ENCODE results near the gene MINDY4B.
A peak's percentile ranks its signal among the peaks of the same experiment; 100 is the strongest.

MINDY4B gene

GRCh38 chr3:150905339-150905738 lies at the start of gene MINDY4B:
TSS of gene MINDY4B (minus strand) at chr3:150905439. CDS start at chr3:150905439, 0 bp downstream.
- no peak for DNase-seq

DNA sequence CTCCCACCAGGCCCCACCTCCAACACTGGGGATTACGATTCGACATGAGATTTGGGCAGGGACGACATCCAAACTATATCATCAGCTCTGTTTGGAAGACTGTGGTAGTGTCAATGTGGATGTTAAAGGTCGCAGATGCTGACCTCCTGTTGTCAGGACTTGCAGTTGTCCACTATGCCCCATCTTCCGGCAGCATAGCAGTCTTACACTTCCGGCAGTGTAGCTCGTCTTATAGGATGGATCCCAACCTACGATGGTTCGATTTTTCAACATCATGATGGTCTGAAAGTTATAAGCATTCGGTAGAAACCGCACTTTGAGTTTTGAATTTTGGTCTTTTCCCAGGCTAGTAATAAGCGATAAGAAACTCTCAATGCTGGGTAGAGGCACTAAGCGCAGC lies 46.7 kb upstream of the MINDY4B start:
- DNase-seq: no peak

- no peak for DNase-seq
Observed at GRCh38 chr3:150945226-150946032, 40.2 kb upstream of the MINDY4B start.

DNA sequence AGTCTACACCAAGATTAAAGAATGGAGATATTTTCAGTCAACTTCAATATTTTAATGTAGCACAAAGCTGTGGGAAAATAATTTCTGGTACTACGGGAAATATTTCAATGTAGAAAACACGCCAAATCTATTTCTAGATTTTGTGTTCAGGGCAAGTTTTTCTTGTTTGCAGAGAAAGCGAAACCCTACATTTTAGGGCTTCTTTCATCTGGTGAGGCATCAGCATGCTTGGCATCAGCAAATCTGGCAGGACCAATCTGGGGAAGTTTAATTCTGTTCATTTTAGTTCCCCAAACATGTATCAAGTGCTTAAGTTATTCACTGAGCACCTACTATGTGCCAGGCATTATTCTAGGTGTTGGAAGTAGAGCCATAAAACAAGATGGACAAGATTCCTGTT lies 37.0 kb upstream of the MINDY4B start:
- no peak for DNase-seq

- DNase-seq: no peak
Observed at GRCh38 chr3:150936693-150937092, 31.5 kb upstream of the MINDY4B start.

DNA sequence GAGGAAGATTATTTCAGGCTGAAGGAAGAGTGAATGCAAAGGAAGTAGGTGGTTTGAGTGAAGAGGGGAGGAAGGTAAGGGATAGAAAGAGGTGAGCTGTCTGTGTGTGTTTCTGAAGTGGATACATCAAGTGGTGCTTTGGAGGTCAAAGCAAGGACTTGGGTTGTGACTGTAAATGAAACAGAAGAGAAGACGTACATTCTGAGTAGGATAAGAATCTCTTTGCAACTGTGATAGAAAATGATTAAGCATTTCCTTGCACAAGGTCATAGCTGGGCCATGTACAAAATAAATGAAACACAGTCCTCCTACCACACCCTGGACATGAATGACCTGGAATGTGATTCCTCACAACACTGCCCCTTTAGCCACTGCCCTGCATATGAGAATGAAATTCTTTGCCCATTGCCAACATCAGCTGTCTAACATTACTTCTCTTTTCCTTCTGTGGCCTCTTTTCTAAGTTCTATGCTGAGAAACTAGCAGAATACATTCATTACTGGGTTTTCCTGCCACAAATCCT lies 28.3 kb upstream of the MINDY4B start:
- no peak for DNase-seq

DNA sequence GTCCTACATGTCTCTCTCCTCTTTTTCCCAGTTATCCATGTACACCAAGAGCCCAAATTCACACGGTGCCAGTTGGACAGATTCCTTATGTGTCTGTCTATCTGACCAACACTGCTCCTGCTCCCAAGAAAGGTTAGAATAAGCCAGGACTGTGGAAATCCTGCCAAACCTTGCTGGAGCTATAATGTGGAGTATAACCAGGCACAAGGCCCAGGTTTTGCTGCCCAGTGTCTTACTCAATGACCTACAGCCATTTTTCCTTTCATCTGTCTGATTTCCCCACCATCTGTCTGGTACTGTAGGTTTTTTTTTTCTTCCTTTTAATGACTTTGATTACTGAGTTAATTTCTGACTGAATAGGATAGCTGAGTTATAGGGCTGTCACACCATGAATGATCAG lies 26.5 kb upstream of the MINDY4B start:
- DNase-seq: no peak

GRCh38 chr3:150930839-150931238 lies 25.6 kb upstream of the MINDY4B start:
- DNase-seq: no peak

- DNase-seq: no peak
Observed at GRCh38 chr3:150928234-150928633, 23.0 kb upstream of the MINDY4B start.

DNA sequence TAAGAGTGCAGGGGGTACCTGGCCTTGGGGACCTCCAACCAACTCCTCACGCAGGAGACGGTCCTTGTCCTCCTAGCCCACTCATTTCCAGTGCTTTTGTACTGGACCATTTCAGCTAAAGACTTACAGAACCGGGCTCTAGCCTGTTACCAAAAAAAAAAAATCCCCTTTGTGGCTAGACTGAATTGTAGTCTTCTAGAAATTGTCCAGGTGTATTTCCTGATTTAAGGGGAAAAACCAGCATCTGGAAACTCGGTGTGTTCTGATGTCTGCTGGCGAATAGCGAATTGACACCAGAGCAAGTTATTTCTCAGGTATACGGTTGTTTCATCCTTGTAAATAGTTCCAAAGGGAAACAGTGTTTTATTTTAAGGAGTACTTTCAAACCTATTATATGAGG lies 21.1 kb upstream of the MINDY4B start:
- DNase-seq: no peak

- no peak for DNase-seq
Observed at GRCh38 chr3:150925751-150926201, 20.5 kb upstream of the MINDY4B start.

DNA sequence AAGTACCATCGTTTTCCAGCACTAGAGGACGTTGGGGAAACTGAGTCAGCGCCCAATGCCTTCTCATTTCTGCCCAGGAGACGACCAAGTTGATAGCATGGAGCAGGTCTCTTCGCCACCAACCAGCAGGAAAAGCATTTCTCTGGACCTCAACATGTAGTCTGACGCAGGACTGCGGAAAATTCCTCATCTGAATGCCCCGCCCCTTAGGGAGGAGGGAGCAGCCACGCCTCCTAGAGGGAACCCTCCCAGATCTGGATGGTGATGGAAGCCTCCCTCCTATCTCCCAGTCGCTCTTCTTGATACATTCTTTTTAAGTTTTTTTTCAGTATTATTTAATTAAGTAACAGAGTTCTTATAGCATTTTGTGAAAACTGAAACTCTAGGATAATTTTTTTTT lies 17.4 kb upstream of the MINDY4B start:
- DNase-seq: peak; percentile 4

GRCh38 chr3:150921209-150921608 lies 16.0 kb upstream of the MINDY4B start:
- DNase-seq: no peak

- no peak for DNase-seq
Observed at GRCh38 chr3:150920236-150920635, 15.0 kb upstream of the MINDY4B start.

GRCh38 chr3:150917951-150918350 lies 12.7 kb upstream of the MINDY4B start:
- no peak for DNase-seq

DNA sequence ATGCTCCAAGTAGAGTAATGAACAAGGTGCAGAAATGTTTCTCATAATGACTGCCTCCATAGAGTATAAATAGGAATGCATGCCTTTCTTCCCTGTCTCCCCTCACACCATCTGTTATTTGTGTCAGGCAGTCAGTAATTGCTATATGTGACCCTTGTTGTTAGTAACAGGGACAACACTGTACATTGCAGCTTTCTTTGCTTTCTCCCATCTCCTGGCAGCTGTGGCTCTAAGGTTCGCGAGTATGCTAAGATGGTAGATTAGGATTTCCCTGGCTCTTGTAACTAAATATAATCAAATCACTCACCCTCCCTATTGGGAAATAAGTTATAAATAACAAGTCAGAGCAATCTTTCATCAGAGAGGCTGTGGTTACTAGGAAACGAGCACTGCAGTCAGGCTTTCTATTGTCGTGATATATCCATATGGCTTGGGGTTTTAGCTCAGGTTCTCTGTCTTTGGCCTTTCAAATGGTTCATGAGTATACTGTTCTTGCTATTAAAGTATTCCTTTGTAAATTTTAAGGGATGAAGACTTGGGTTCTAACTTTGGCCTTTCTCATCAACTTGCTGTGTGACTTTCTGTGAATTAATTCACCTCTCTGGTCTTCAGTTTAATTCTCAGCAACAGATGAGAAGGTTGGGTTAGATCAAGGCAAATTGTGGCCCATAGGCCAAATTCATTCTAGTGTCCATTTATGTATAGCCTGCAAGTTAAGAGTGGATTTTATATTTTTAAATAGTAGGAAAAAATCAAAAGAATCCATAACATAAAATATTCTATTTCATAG lies 8.1 kb upstream of the MINDY4B start:
- no peak for DNase-seq

GRCh38 chr3:150912501-150912900 lies 7.3 kb upstream of the MINDY4B start:
- DNase-seq: no peak

- DNase-seq: no peak
Observed at GRCh38 chr3:150911771-150912170, 6.5 kb upstream of the MINDY4B start.

GRCh38 chr3:150906461-150906860 lies 1.2 kb upstream of the MINDY4B start:
- DNase-seq: no peak

- DNase-seq: no peak
Observed at GRCh38 chr3:150905746-150906145, 507 bp upstream of the MINDY4B start.

- no peak for DNase-seq
Observed at GRCh38 chr3:150902988-150903387, 2.3 kb downstream of the MINDY4B start.

DNA sequence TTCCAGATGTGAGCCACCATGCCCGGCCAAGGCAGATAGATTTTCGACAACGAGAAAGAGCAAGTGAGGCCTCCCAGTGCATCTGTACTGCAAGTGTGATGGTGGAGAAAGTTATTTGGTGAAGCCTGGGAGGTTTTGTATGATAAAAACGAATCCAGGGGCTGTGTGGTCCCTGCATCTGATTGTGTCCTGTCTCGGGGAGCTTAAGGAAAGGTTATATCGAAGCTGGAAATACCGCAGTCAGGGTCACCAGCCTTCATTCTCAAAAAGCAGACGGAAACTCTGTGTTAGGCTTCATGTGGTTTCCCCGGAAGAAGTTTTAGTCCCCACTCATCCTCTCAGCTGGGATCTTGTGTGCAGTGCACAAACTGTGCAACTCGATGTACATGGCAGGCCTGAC lies 3.4 kb downstream of the MINDY4B start:
- DNase-seq: no peak

GRCh38 chr3:150899141-150899540 lies 6.1 kb downstream of the MINDY4B start:
- no peak for DNase-seq
